Measurements from ENCODE around the gene GPAM. TPM values are rescaled to one million over a fixed set of nuclear protein-coding genes. Genes with fewer than 3 reads are reported as not detected.
"Not testable (repeated sequence)": the region's sequence is repeated elsewhere in the genome, so short reads cannot be mapped to it uniquely, and the experiment has no call there.

The GPAM gene
- total RNA-seq, 1 donor from 2014 or later, result 6.9 TPM

DNA sequence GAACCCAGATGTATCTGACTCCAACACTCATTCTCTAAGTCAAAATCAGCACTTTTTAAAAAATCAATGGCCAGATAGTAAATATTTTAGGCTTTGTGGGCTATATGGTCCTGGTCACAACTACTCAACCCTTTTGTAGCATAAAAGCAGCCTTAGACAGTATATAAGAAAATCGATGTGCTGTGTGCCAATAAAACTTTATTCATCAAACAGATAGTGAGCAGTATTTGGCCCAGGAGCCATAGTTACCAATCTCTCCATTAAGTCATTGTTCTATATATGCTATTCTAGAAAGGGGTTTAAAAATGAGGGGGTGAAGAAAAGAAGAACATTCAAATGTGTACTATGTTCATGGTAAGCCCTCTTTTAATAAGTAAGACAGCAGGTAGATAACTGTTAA is 18.5 kb upstream of the GPAM start:
- TF ChIP-seq POLR2A (IDR thresholded peaks at IDR 0.05) (no peak), POLR2AphosphoS5 (IDR thresholded peaks at IDR 0.05; ENCODE audit: insufficient read depth in 1 of 2, low read depth in 1 of 2) (no peak)
- TF ChIP-seq, protein P1, sequence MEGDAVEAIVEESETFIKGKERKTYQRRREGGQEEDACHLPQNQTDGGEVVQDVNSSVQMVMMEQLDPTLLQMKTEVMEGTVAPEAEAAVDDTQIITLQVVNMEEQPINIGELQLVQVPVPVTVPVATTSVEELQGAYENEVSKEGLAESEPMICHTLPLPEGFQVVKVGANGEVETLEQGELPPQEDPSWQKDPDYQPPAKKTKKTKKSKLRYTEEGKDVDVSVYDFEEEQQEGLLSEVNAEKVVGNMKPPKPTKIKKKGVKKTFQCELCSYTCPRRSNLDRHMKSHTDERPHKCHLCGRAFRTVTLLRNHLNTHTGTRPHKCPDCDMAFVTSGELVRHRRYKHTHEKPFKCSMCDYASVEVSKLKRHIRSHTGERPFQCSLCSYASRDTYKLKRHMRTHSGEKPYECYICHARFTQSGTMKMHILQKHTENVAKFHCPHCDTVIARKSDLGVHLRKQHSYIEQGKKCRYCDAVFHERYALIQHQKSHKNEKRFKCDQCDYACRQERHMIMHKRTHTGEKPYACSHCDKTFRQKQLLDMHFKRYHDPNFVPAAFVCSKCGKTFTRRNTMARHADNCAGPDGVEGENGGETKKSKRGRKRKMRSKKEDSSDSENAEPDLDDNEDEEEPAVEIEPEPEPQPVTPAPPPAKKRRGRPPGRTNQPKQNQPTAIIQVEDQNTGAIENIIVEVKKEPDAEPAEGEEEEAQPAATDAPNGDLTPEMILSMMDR (IDR thresholded peaks at IDR 0.05), result no peak
- intact Hi-C loops (cut with DNase I), result no loop called here
- Histone ChIP-seq H3K9me3 (no peaks in the 10 kb centered on the region), H3K4me1 (no peaks in the 10 kb centered on the region), H3K36me3 (no peaks in the 10 kb centered on the region), H3K4me3 (no peak overlapping the region), H3K27me3 (no peaks in the 10 kb centered on the region), H3K27ac (no peak overlapping the region)
- DNase-seq (ENCODE audit: extremely low spot score in 2 of 2), result no peak

DNA sequence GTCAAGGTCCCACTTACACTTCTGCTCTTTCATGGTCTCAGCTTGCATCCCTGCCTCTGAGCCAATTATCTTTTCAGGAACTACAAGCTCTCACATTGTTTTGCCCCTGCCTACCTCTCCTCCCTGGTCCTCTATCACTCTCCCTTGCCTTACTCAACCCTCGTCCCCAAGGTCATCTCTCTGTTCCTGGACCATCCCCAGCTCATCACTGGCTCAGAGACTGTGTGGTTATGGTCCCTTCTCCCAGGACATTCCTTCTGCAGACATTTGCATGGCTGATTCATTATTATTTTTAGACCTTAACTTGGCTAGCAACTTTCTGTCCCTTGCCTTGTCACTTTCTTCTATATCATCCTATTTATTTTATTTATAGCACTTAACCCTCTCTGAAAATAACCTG is 17.8 kb upstream of the GPAM start:
- intact Hi-C loops (cut with DNase I), result no loop called here
- Histone ChIP-seq H3K4me1 (no peaks in the 10 kb centered on the region), H3K4me3 (no peak overlapping the region), H3K36me3 (no peaks in the 10 kb centered on the region), H3K27me3 (no peaks in the 10 kb centered on the region), H3K27ac (no peak overlapping the region), H3K9me3 (no peaks in the 10 kb centered on the region)
- TF ChIP-seq POLR2A (IDR thresholded peaks at IDR 0.05) (no peak), POLR2AphosphoS5 (IDR thresholded peaks at IDR 0.05; ENCODE audit: insufficient read depth in 1 of 2, low read depth in 1 of 2) (no peak)
- TF ChIP-seq, protein P1 (IDR thresholded peaks at IDR 0.05), result no peak
- no peak for DNase-seq (ENCODE audit: extremely low spot score in 2 of 2)

DNA sequence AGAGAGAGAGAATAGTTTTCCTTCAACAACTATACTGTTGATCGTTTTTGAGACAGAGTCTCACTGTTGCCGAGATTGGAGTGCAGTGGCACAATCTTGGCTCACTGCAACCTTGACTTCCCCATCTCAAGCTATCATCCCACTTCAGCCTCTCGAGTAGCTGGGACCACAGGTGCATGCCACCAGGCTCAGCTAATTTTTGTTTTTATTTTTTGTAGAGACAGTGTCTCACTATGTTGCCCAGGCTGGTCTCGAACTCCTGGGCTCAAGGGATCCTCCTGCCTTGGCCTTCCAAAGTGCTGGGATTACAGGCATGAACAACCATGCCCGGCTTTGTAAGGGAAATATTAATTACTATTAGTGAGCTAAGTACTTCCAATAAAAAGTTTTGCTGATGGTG is 16.7 kb upstream of the GPAM start:
- H3K4me1 ChIP-seq; H3K27me3 ChIP-seq; H3K27ac ChIP-seq; H3K36me3 ChIP-seq; DNase-seq (ENCODE audit: extremely low spot score in 2 of 2); H3K4me3 ChIP-seq; intact Hi-C loops (cut with DNase I); H3K9me3 ChIP-seq: not testable (repeated sequence)

DNA sequence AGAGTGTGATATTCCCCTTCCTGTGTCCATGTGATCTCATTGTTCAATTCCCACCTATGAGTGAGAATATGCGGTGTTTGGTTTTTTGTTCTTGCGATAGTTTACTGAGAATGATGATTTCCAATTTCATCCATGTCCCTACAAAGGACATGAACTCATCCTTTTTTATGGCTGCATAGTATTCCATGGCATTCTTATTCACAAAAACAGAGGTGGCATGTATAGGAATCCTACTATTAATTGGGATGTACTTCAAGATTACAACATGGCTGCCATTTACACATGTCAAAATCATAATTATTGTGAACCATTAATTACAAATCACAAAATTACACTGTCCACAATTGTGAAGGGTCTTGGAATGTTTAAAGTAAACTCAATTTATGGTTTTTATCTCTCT is 14.1 kb upstream of the GPAM start:
- H3K27me3 ChIP-seq; H3K4me1 ChIP-seq; H3K27ac ChIP-seq; intact Hi-C loops (cut with DNase I); H3K4me3 ChIP-seq; H3K36me3 ChIP-seq; DNase-seq (ENCODE audit: extremely low spot score in 2 of 2); H3K9me3 ChIP-seq: not testable (repeated sequence)

DNA sequence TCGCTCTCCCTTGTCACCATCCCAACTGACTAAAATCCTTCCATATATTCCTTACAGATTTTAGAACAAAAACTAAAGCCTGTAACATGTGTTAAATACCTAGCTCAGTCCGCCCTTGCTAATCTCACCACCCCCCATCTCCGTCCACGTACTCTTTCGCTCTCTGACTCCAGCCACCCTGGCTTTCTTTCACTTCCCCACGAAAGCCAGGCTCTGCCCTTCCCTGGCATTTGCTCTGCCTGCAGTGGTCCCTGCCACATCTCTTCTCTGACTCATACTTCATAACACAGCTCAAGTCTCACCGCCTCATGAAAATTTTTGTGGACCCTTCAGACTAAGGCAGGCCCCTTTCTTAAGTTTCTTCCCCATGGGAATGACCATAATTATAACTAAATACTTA is 11.7 kb upstream of the GPAM start:
- no peaks in the 10 kb centered on the region for H3K9me3 ChIP-seq
- H3K4me3 ChIP-seq, result no peak overlapping the region
- DNase-seq (ENCODE audit: extremely low spot score in 2 of 2), result no peak
- no peaks in the 10 kb centered on the region for H3K27me3 ChIP-seq
- H3K4me1 ChIP-seq, result no peaks in the 10 kb centered on the region
- H3K36me3 ChIP-seq, result no peaks in the 10 kb centered on the region
- H3K27ac ChIP-seq, result no peak overlapping the region
- intact Hi-C loops (cut with DNase I), result no loop called here
- no peak for TF ChIP-seq POLR2AphosphoS5 (IDR thresholded peaks at IDR 0.05; ENCODE audit: insufficient read depth in 1 of 2, low read depth in 1 of 2)
- TF ChIP-seq, protein P1 (IDR thresholded peaks at IDR 0.05), result no peak
- no peak for TF ChIP-seq POLR2A (IDR thresholded peaks at IDR 0.05)

DNA sequence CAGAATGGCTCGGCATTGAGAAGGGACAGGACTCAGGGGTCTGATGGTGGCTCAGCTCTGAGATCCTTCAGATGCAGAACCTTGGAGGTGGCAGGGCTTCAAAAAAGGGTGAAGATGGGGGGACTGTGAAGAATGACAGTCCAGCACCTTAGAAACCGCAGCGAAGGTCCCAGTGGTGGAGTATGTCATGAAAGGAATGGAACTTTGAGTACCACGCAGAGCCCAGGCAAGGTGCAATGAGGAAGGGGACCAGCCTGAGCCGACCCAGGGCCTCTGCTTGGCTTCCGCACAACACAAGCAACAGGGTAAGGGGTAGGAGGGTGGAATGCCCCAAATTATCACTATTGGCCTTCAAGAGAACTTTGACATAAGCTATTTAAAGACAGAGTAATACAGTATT is 8.2 kb upstream of the GPAM start:
- no peak overlapping the region for H3K27ac ChIP-seq
- intact Hi-C loops (cut with DNase I), result no loop called here
- H3K36me3 ChIP-seq, result no peaks in the 10 kb centered on the region
- TF ChIP-seq POLR2AphosphoS5 (IDR thresholded peaks at IDR 0.05; ENCODE audit: insufficient read depth in 1 of 2, low read depth in 1 of 2), result no peak
- TF ChIP-seq POLR2A (IDR thresholded peaks at IDR 0.05), result no peak
- TF ChIP-seq, protein P1 (IDR thresholded peaks at IDR 0.05), result no peak
- H3K9me3 ChIP-seq, result no peaks in the 10 kb centered on the region
- H3K27me3 ChIP-seq, result no peaks in the 10 kb centered on the region
- H3K4me1 ChIP-seq, result no peaks in the 10 kb centered on the region
- DNase-seq (ENCODE audit: extremely low spot score in 2 of 2), result no peak
- H3K4me3 ChIP-seq, result no peak overlapping the region

All from vagina (tissue), 2 donors.